HEK293 (cell line): ENCODE data around the gene LRFN4.

Source experiments
- CTCF ChIA-PET: fragments of 350-600 bp; formaldehyde crosslinking; extraction: SDS; loops from one replicate; lab custom pipeline; 2021; ENCODE audit warnings: antibody characterized with exemption; lab: Yijun Ruan, JAX
- POLR2A ChIA-PET: fragments of 300-600 bp; formaldehyde crosslinking; extraction: SDS; loops from one replicate; lab custom pipeline; 2020; ENCODE audit warnings: antibody characterized with exemption, inconsistent platforms; lab: Yijun Ruan, JAX
- H3K27ac ChIP-seq: fragments of 200-500 bp; sonication (Bioruptor generic); 2 replicates; pipeline ENCODE4 v1.5.1; 2014; ENCODE audit warnings: low read depth, low read length, control low read depth, inconsistent platforms; ENCODE audit errors: extremely low read depth
- H3K36me3 ChIP-seq, 2 experiments: fragments of 200-500 bp in 1 of 2; sonication (Bioruptor generic) in 1 of 2; 1 replicate in 1 of 2; 2 replicates in 1 of 2; pipeline ENCODE4 v1.5.1; 2014 to 2017; ENCODE audit warnings: inconsistent platforms in 2 of 2, low read length in 2 of 2; ENCODE audit not compliant: control insufficient read depth in 2 of 2, insufficient read depth in 1 of 2
- H3K4me1 ChIP-seq: fragments of 200-500 bp; sonication (Bioruptor generic); 2 replicates; pipeline ENCODE4 v1.5.1; 2014; ENCODE audit warnings: mild to moderate bottlenecking, low read length, inconsistent platforms; ENCODE audit not compliant: control insufficient read depth, insufficient read depth
- H3K4me3 ChIP-seq: 2 replicates; pipeline ENCODE4 v1.5.1; 2011; ENCODE audit warnings: low read depth, mild to moderate bottlenecking, control low read depth, low read length, moderate library complexity
- H3K9me3 ChIP-seq: fragments of 200-500 bp; sonication (Bioruptor generic); 2 replicates; pipeline ENCODE4 v1.5.1; 2014; ENCODE audit warnings: low read depth, low read length, inconsistent platforms; ENCODE audit not compliant: control insufficient read depth, insufficient read depth
- GLI2 ChIP-seq: fragments of 450-650 bp; formaldehyde crosslinking; IDR thresholded peaks from 2 replicates; pipeline ENCODE4; 2017; ENCODE audit warnings: missing biosample characterization, missing genetic modification characterization, low read depth, borderline replicate concordance
- HOXC10 ChIP-seq: sonication (generic); formaldehyde crosslinking; IDR thresholded peaks from 2 replicates; pipeline ENCODE4 v1.8.1; 2023; ENCODE audit warnings: mild to moderate bottlenecking, missing genetic modification reagents
- KLF1 ChIP-seq: fragments of 450-650 bp; formaldehyde crosslinking; IDR thresholded peaks from 2 replicates; pipeline ENCODE4 v1.5.1; 2016; ENCODE audit warnings: missing biosample characterization, missing genetic modification characterization
- KLF17 ChIP-seq: fragments of 450-650 bp; formaldehyde crosslinking; IDR thresholded peaks from 2 replicates; pipeline ENCODE4 v1.5.1; 2016; ENCODE audit warnings: missing biosample characterization, missing genetic modification characterization
- KLF8 ChIP-seq: fragments of 450-650 bp; formaldehyde crosslinking; IDR thresholded peaks from 2 replicates; pipeline ENCODE4 v1.5.1; 2016; ENCODE audit warnings: missing biosample characterization, missing genetic modification characterization
- OVOL3 ChIP-seq: fragments of 450-650 bp; formaldehyde crosslinking; IDR thresholded peaks from 2 replicates; pipeline ENCODE4 v1.5.1; 2016; ENCODE audit warnings: missing biosample characterization, missing genetic modification characterization
- TSHZ1 ChIP-seq: fragments of 450-650 bp; formaldehyde crosslinking; IDR thresholded peaks from 2 replicates; pipeline ENCODE4 v1.5.1; 2016; ENCODE audit warnings: missing biosample characterization, missing genetic modification characterization, borderline replicate concordance
- YY1 ChIP-seq: fragments of 450-650 bp; formaldehyde crosslinking; IDR thresholded peaks from 2 replicates; pipeline ENCODE4 v1.5.1; 2018; ENCODE audit warnings: missing biosample characterization, missing genetic modification characterization
- ZBTB21 ChIP-seq: fragments of 450-650 bp; formaldehyde crosslinking; IDR thresholded peaks from 2 replicates; pipeline ENCODE4 v1.5.1; 2017; ENCODE audit warnings: missing biosample characterization, missing genetic modification characterization
- ZBTB26 ChIP-seq: fragments of 450-650 bp; formaldehyde crosslinking; optimal IDR thresholded peaks from 2 replicates; pipeline ENCODE3; 2016; ENCODE audit warnings: missing biosample characterization, mild to moderate bottlenecking, missing genetic modification characterization
- ZBTB49 ChIP-seq: fragments of 450-650 bp; formaldehyde crosslinking; IDR thresholded peaks from 2 replicates; pipeline ENCODE4 v1.5.1; 2016; ENCODE audit warnings: missing biosample characterization, missing genetic modification characterization, low read depth
- ZBTB8A ChIP-seq: fragments of 450-650 bp; formaldehyde crosslinking; IDR thresholded peaks from 2 replicates; pipeline ENCODE4 v1.5.1; 2016; ENCODE audit warnings: missing biosample characterization, missing genetic modification characterization
- ZNF223 ChIP-seq: fragments of 450-650 bp; formaldehyde crosslinking; IDR thresholded peaks from 2 replicates; pipeline ENCODE4 v1.5.1; 2016; ENCODE audit warnings: missing biosample characterization, missing genetic modification characterization
- ZNF239 ChIP-seq: fragments of 450-650 bp; formaldehyde crosslinking; IDR thresholded peaks from 2 replicates; pipeline ENCODE4 v1.5.1; 2016; ENCODE audit warnings: missing biosample characterization, missing genetic modification characterization
- ZNF274 ChIP-seq, 2 experiments: fragments of 200-500 bp in 1 of 2; fragments of 450-650 bp in 1 of 2; sonication (Bioruptor generic) in 1 of 2; formaldehyde crosslinking in 1 of 2; IDR thresholded peaks; 2 replicates each; pipeline versions ENCODE4 v1.5.1 to v1.6.1; 2014 to 2016; ENCODE audit warnings: borderline replicate concordance in 1 of 2, inconsistent platforms in 1 of 2, low read length in 1 of 2, missing biosample characterization in 1 of 2, missing genetic modification characterization in 1 of 2
- ZNF37A ChIP-seq: fragments of 450-650 bp; IDR thresholded peaks from 2 replicates; pipeline ENCODE4 v1.5.1; 2018; ENCODE audit warnings: missing biosample characterization, missing genetic modification characterization
- ZNF623 ChIP-seq: fragments of 450-650 bp; formaldehyde crosslinking; IDR thresholded peaks from 2 replicates; pipeline ENCODE4 v1.5.1; 2016; ENCODE audit warnings: missing biosample characterization, missing genetic modification characterization
- ZNF626 ChIP-seq: fragments of 450-650 bp; sonication (Bioruptor Pico); formaldehyde crosslinking; IDR thresholded peaks from 2 replicates; pipeline ENCODE4 v1.5.1; 2018; ENCODE audit warnings: missing biosample characterization, missing genetic modification characterization, inconsistent platforms
- ZNF629 ChIP-seq: fragments of 450-650 bp; formaldehyde crosslinking; IDR thresholded peaks from 2 replicates; pipeline ENCODE4 v1.5.1; 2017; ENCODE audit warnings: missing biosample characterization, missing genetic modification characterization
- ZNF645 ChIP-seq: fragments of 450-650 bp; formaldehyde crosslinking; IDR thresholded peaks from 2 replicates; pipeline ENCODE4; 2016; ENCODE audit warnings: missing biosample characterization, missing genetic modification characterization
- ZNF704 ChIP-seq: fragments of 450-650 bp; formaldehyde crosslinking; IDR thresholded peaks from 2 replicates; pipeline ENCODE4 v1.5.1; 2016; ENCODE audit warnings: missing biosample characterization, missing genetic modification characterization
- ZSCAN16 ChIP-seq: fragments of 450-650 bp; formaldehyde crosslinking; IDR thresholded peaks from 2 replicates; pipeline ENCODE4 v1.5.1; 2016; ENCODE audit warnings: missing biosample characterization, missing genetic modification characterization

The LRFN4 gene

GRCh38 chr11:66846671-66847091, 10.2 kb upstream of the LRFN4 start:
- TF ChIP-seq ZNF629 (tag by site-specific recombination): no peak
- TF ChIP-seq ZBTB26 (tag by site-specific recombination): no peak
- no peak for TF ChIP-seq ZNF274 (IDR thresholded peaks at IDR 0.05; ENCODE audit: low read length)
- no peak for TF ChIP-seq ZNF274 (tag by site-specific recombination; IDR thresholded peaks at IDR 0.05; ENCODE audit: borderline replicate concordance)
- TF ChIP-seq OVOL3: no peak
- no peak for TF ChIP-seq ZBTB21 (tag by site-specific recombination)
- Histone ChIP-seq H3K27ac (no peak overlapping the region), H3K4me1 (no peaks in the 10 kb centered on the region), H3K4me3 (no peak overlapping the region), H3K36me3 (peaks cover 0 to 61% of the 10 kb centered on the region in 2 experiments; a peak in 1 of 3 replicates), H3K9me3 (no peaks in the 10 kb centered on the region)
- ChIA-PET CTCF (interaction anchor here (0.5 to 0.7 kb wide), 2 partner anchors 128 to 254 kb away, joined by 3 to 4 read pairs; partner anchors contain the start of gene CCDC87), POLR2A (interaction anchor here (5.2 kb wide), 1 partner anchor 8 kb away, joined by 40 read pairs; no protein-coding TSS in a partner anchor)

- no peak overlapping the region for H3K4me3 ChIP-seq
- POLR2A ChIA-PET: no interaction called here
- no peaks in the 10 kb centered on the region for H3K4me1 ChIP-seq
- no peaks in the 10 kb centered on the region for H3K9me3 ChIP-seq
- no peak overlapping the region for H3K27ac ChIP-seq
- CTCF ChIA-PET: interaction anchor here (0.6 kb wide), 1 partner anchor 18 kb away, joined by 4 read pairs; no protein-coding TSS in a partner anchor
- H3K36me3 ChIP-seq: peaks cover 0 to 61% of the 10 kb centered on the region in 2 experiments; a peak in 1 of 3 replicates
- TF ChIP-seq KLF8 (tag by site-specific recombination): no peak
- TF ChIP-seq ZSCAN16 (tag by site-specific recombination): no peak
- TF ChIP-seq YY1 (tag by site-specific recombination): no peak
- TF ChIP-seq HOXC10 (CRISPR knock-in tag): no peak
- TF ChIP-seq ZNF623 (tag by site-specific recombination): no peak
- no peak for TF ChIP-seq ZBTB8A (tag by site-specific recombination)
- no peak for TF ChIP-seq ZNF239 (tag by site-specific recombination)
- no peak for TF ChIP-seq TSHZ1 (tag by site-specific recombination)
- no peak for TF ChIP-seq ZBTB49 (tag by site-specific recombination)
- no peak for TF ChIP-seq KLF1 (tag by site-specific recombination)
- TF ChIP-seq ZNF645 (tag by site-specific recombination): no peak
- no peak for TF ChIP-seq GLI2 (tag by site-specific recombination)
- TF ChIP-seq ZNF37A (tag by site-specific recombination): no peak
- TF ChIP-seq ZNF626 (tag by site-specific recombination): no peak
- TF ChIP-seq KLF17 (tag by site-specific recombination): no peak
- TF ChIP-seq ZNF223 (tag by site-specific recombination): no peak
- TF ChIP-seq ZNF704 (tag by site-specific recombination): no peak
These were observed 9.2 kb upstream of the LRFN4 start for GRCh38 chr11:66847461-66848232.
